Measurements from ENCODE around the gene RIMS4. TPM values are rescaled to one million over a fixed set of nuclear protein-coding genes. Genes with fewer than 3 reads are reported as not detected.

The RIMS4 gene
- total and polyA plus RNA-seq, 2 donors (not counting 1 experiment from before 2014, with no cell fraction given) = not detected

DNA sequence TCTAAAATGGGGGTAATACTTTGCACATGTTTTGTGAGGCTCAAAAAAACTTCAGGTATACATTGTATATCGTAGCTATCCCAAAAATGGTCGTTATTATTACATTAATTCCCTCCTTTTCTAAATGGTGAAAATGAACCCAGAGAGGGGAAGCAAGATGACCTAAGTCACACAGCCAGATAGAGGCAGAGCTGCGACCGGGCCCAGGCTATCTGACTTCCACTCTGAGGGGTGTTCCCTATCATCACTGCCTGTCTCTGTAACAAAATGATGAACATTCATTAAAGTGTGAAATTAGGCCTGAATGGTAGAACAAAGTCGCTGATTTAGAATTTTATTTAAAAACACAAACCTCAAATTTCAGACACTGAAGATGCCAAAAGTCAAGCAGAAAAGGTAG, 29.1 kb upstream of the RIMS4 start:
- peaks cover 0 to 3% (median 0%) of the 10 kb centered on the region in 3 donors for H3K9me3 ChIP-seq (ENCODE audit: control extremely low read depth in 1 of 3, control insufficient read depth in 2 of 3, insufficient read depth in 1 of 3, low read length in 2 of 3)
- Mint-ChIP-seq H3K4me3 (no peak overlapping the region), H3K27me3 (peaks cover 39% of the 10 kb centered on the region), H3K9me3 (ENCODE audit: insufficient read depth) (peaks cover 4% of the 10 kb centered on the region), H3K27ac (no peak overlapping the region), H3K4me1 (no peaks in the 10 kb centered on the region)
- no peak for TF ChIP-seq EZH2 (IDR thresholded peaks at IDR 0.05; ENCODE audit: borderline replicate concordance, insufficient read depth, low read depth, low read length, poor library complexity, severe bottlenecking)
- TF ChIP-seq, protein P1, sequence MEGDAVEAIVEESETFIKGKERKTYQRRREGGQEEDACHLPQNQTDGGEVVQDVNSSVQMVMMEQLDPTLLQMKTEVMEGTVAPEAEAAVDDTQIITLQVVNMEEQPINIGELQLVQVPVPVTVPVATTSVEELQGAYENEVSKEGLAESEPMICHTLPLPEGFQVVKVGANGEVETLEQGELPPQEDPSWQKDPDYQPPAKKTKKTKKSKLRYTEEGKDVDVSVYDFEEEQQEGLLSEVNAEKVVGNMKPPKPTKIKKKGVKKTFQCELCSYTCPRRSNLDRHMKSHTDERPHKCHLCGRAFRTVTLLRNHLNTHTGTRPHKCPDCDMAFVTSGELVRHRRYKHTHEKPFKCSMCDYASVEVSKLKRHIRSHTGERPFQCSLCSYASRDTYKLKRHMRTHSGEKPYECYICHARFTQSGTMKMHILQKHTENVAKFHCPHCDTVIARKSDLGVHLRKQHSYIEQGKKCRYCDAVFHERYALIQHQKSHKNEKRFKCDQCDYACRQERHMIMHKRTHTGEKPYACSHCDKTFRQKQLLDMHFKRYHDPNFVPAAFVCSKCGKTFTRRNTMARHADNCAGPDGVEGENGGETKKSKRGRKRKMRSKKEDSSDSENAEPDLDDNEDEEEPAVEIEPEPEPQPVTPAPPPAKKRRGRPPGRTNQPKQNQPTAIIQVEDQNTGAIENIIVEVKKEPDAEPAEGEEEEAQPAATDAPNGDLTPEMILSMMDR (IDR thresholded peaks at IDR 0.05) = no peak
- WGBS (ENCODE audit: insufficient coverage) = 80% methylated on average over 2 of the region's 5 CpGs
- H3K4me1 ChIP-seq (ENCODE audit: control insufficient read depth in 2 of 2, insufficient read depth in 2 of 2, low read length in 2 of 2) = no peaks in the 10 kb centered on the region
- ChIA-PET CTCF (no interaction called here), POLR2A (interaction anchor here (0.7 kb wide), 1 partner anchor 14 kb away, joined by 4 read pairs; no protein-coding TSS in a partner anchor)
- no peaks in the 10 kb centered on the region for H3K36me3 ChIP-seq (replicated peaks in 1 of 2; ENCODE audit: control extremely low read depth in 1 of 2, control insufficient read depth in 1 of 2, extremely low read depth in 1 of 2, insufficient read depth in 2 of 2, low read length in 1 of 2)
- DNase-seq = no peak
- no peak overlapping the region for H2AFZ ChIP-seq (ENCODE audit: insufficient read depth, low read depth, low read length, poor library complexity, severe bottlenecking)
- H3K4me3 ChIP-seq (ENCODE audit: control extremely low read depth in 1 of 5, extremely low read depth in 1 of 5, insufficient read depth in 1 of 5, low read depth in 2 of 5, low read length in 4 of 5) = no peak overlapping the region
- intact Hi-C loops (cut with micrococcal nuclease) = no loop called here
- no peak for ATAC-seq (ENCODE audit: low read depth)
- no peak overlapping the region for H3K4me2 ChIP-seq (replicated peaks; ENCODE audit: low read depth, low read length, poor library complexity, severe bottlenecking)
- H3K27me3 ChIP-seq (replicated peaks in 1 of 4; ENCODE audit: control extremely low read depth in 1 of 4, control insufficient read depth in 3 of 4, insufficient read depth in 4 of 4, low read length in 3 of 4) = peaks cover 0 to 30% (median 7%) of the 10 kb centered on the region in 4 experiments
- no peak overlapping the region for H3K9ac ChIP-seq (ENCODE audit: low read length)
- H3K79me2 ChIP-seq (ENCODE audit: control insufficient read depth, insufficient read depth, low read length) = no peaks in the 10 kb centered on the region
- H4K20me1 ChIP-seq (ENCODE audit: control insufficient read depth, insufficient read depth, low read length, poor library complexity, severe bottlenecking) = no peaks in the 10 kb centered on the region
- H3K27ac ChIP-seq (ENCODE audit: low read length in 2 of 2) = no peak overlapping the region

DNA sequence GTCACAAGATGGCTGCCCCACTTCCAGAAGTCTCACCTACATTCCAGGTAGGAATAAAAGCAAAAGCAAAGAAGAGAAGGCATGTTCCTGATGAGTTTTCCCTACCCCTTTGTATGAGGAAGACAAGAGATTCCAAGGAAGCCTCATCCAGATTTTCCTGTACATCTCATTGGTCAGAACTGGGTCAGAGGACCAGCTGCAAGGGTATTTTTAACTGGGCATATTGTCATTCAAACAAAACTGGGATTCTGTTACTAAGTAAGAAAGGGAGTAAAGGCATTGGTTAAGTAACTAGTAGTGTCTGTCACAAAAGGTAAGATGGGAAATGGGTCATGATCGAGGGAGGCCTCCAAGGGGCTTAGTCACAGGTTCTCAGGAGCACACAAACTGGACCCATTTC, 28.2 kb upstream of the RIMS4 start:
- Histone ChIP-seq H3K9ac (ENCODE audit: low read length) (no peak overlapping the region), H4K20me1 (ENCODE audit: control insufficient read depth, insufficient read depth, low read length, poor library complexity, severe bottlenecking) (no peaks in the 10 kb centered on the region), H3K4me2 (replicated peaks; ENCODE audit: low read depth, low read length, poor library complexity, severe bottlenecking) (no peak overlapping the region), H2AFZ (ENCODE audit: insufficient read depth, low read depth, low read length, poor library complexity, severe bottlenecking) (no peak overlapping the region), H3K9me3 (ENCODE audit: control extremely low read depth in 1 of 3, control insufficient read depth in 2 of 3, insufficient read depth in 1 of 3, low read length in 2 of 3) (peaks cover 0 to 3% (median 0%) of the 10 kb centered on the region in 3 donors), H3K27me3 (replicated peaks in 1 of 4; ENCODE audit: control extremely low read depth in 1 of 4, control insufficient read depth in 3 of 4, insufficient read depth in 4 of 4, low read length in 3 of 4) (peaks cover 0 to 25% (median 5%) of the 10 kb centered on the region in 4 experiments), H3K4me3 (ENCODE audit: control extremely low read depth in 1 of 5, extremely low read depth in 1 of 5, insufficient read depth in 1 of 5, low read depth in 2 of 5, low read length in 4 of 5) (no peak overlapping the region), H3K36me3 (replicated peaks in 1 of 2; ENCODE audit: control extremely low read depth in 1 of 2, control insufficient read depth in 1 of 2, extremely low read depth in 1 of 2, insufficient read depth in 2 of 2, low read length in 1 of 2) (no peaks in the 10 kb centered on the region), H3K79me2 (ENCODE audit: control insufficient read depth, insufficient read depth, low read length) (no peaks in the 10 kb centered on the region), H3K4me1 (ENCODE audit: control insufficient read depth in 2 of 2, insufficient read depth in 2 of 2, low read length in 2 of 2) (no peaks in the 10 kb centered on the region), H3K27ac (ENCODE audit: low read length in 2 of 2) (no peak overlapping the region)
- ChIA-PET CTCF (no interaction called here), POLR2A (no interaction called here)
- DNase-seq = no peak
- H3K4me1 Mint-ChIP-seq = no peaks in the 10 kb centered on the region
- intact Hi-C loops (cut with micrococcal nuclease) = no loop called here
- H3K4me3 Mint-ChIP-seq = no peak overlapping the region
- no peak overlapping the region for H3K27ac Mint-ChIP-seq
- TF ChIP-seq, protein P1 (IDR thresholded peaks at IDR 0.05) = no peak
- no peak for TF ChIP-seq EZH2 (IDR thresholded peaks at IDR 0.05; ENCODE audit: borderline replicate concordance, insufficient read depth, low read depth, low read length, poor library complexity, severe bottlenecking)
- H3K27me3 Mint-ChIP-seq = peaks cover 32% of the 10 kb centered on the region
- no peak for ATAC-seq (ENCODE audit: low read depth)
- peaks cover 4% of the 10 kb centered on the region for H3K9me3 Mint-ChIP-seq (ENCODE audit: insufficient read depth)
- 90% methylated on average over 1 of the region's 1 CpG for WGBS (ENCODE audit: insufficient coverage)

Measured in B cell (primary cell).